K562 (cell line): Measurements from ENCODE around the gene NPAS3. TPM values are rescaled to one million over a fixed set of nuclear protein-coding genes. Genes with fewer than 3 reads are reported as not detected.

Experiments
- ATAC-seq: fragments of 200-7000 bp; cut with Tn5 transposase; 3 replicates; pipeline ENCODE4 v1.9.1; 2020; ENCODE audit warnings: moderate library complexity
- BruUV-seq: library from RNA; stranded (reverse); fragments of 400-500 nt; replicated peaks from 2 replicates; lab custom pipeline; 2021; lab: Mats Ljungman, UMichigan
- CTCF ChIA-PET: fragments of 300-600 bp; formaldehyde crosslinking; extraction: SDS; loops from one replicate; lab custom pipeline; 2021; ENCODE audit warnings: low intra/inter-chr PET ratio; lab: Yijun Ruan, JAX
- POLR2A ChIA-PET: fragments of 300-600, 350-650 bp; sonication (Branson Sonifier 250); formaldehyde crosslinking; extraction: SDS; loops from one replicate; lab custom pipeline; 2021; ENCODE audit warnings: antibody characterized with exemption, inconsistent platforms; lab: Yijun Ruan, JAX
- DNase-seq, 4 experiments: peaks; one replicate each; pipeline versions ENCODE4 v3.0.0 to v3.0.0-alpha.2; 2011 to 2018; ENCODE audit warnings: low spot score in 3 of 4, mixed read lengths in 3 of 4; ENCODE audit errors: extremely low read depth in 1 of 4
- FAIRE-seq: peaks from 2 replicates; lab custom pipeline; 2011; peaks lifted over from hg19 to GRCh38; lab: Jason Lieb, UNC
- H2AFZ ChIP-seq: 2 replicates; pipeline ENCODE4 v1.6.0; 2011; ENCODE audit warnings: low read depth, low read length, control low read depth, inconsistent platforms
- H3K27ac ChIP-seq: fragments of 200-600 bp; 3 replicates; pipeline ENCODE4 v1.8.0; 2011; ENCODE audit warnings: low read depth, mild to moderate bottlenecking, control low read depth, inconsistent platforms, low read length, moderate library complexity, mixed read lengths; ENCODE audit errors: extremely low read depth
- H3K27me3 ChIP-seq, 2 experiments: fragments of 300-600 bp in 1 of 2; 2 replicates in 1 of 2; 3 replicates in 1 of 2; pipeline versions ENCODE4 v1.6.0 to v1.8.0; 2011; ENCODE audit warnings: inconsistent platforms in 2 of 2, low read length in 2 of 2, mild to moderate bottlenecking in 1 of 2, mixed read lengths in 1 of 2, moderate library complexity in 1 of 2; ENCODE audit not compliant: control insufficient read depth in 2 of 2, insufficient read depth in 2 of 2
- H3K36me3 ChIP-seq: fragments of 300-600 bp; 3 replicates; pipeline ENCODE4 v1.8.0; 2011; ENCODE audit warnings: mild to moderate bottlenecking, low read length, inconsistent platforms; ENCODE audit not compliant: control insufficient read depth, insufficient read depth
- H3K4me1 ChIP-seq, 2 experiments: fragments of 200-600 bp in 1 of 2; replicated peaks in 1 of 2; 2 replicates in 1 of 2; 3 replicates in 1 of 2; pipeline versions ENCODE4 v1.5.1 to v1.8.0; 2011; ENCODE audit warnings: inconsistent platforms in 2 of 2, low read length in 2 of 2, mild to moderate bottlenecking in 1 of 2, mixed read lengths in 1 of 2, moderate library complexity in 1 of 2; ENCODE audit not compliant: control insufficient read depth in 2 of 2, insufficient read depth in 2 of 2
- H3K4me2 ChIP-seq: 2 replicates; pipeline ENCODE4 v1.6.1; 2011; ENCODE audit warnings: low read length, control low read depth, inconsistent platforms, mixed read lengths; ENCODE audit not compliant: insufficient read depth
- H3K4me3 ChIP-seq: fragments of 200-600 bp; sonication (generic), shearing (Covaris generic); 2 replicates; pipeline ENCODE4 v1.5.1; 2016; ENCODE audit warnings: control low read depth, inconsistent platforms
- H3K79me2 ChIP-seq: fragments of 200-600 bp; 3 replicates; pipeline ENCODE4 v1.8.0; 2011; ENCODE audit warnings: low read length, inconsistent platforms; ENCODE audit not compliant: control insufficient read depth, insufficient read depth
- H3K9ac ChIP-seq, 2 experiments: 2 replicates each; pipeline versions ENCODE4 v1.6.0 to v1.6.1; 2011; ENCODE audit warnings: low read depth in 2 of 2, low read length in 2 of 2, control low read depth in 1 of 2, inconsistent platforms in 1 of 2, mild to moderate bottlenecking in 1 of 2, mixed read lengths in 1 of 2; ENCODE audit not compliant: insufficient read depth in 1 of 2
- H3K9me1 ChIP-seq: one replicate; pipeline ENCODE4 v1.6.0; 2011; ENCODE audit warnings: inconsistent platforms, mild to moderate bottlenecking, low read length, moderate library complexity; ENCODE audit not compliant: control insufficient read depth, insufficient read depth
- H3K9me3 ChIP-seq: replicated peaks from 2 replicates; pipeline ENCODE4 v1.5.1; 2011; ENCODE audit warnings: low read depth, low read length, inconsistent platforms; ENCODE audit not compliant: control insufficient read depth, insufficient read depth
- H4K20me1 ChIP-seq: replicated peaks from 2 replicates; pipeline ENCODE4 v1.6.1; 2011; ENCODE audit warnings: low read length, inconsistent platforms, mixed read lengths; ENCODE audit not compliant: control insufficient read depth, insufficient read depth
- CBX3 ChIP-seq, 2 experiments: IDR thresholded peaks; 1 replicate in 1 of 2; 2 replicates in 1 of 2; pipeline ENCODE4 v1.6.1; 2012; ENCODE audit warnings: inconsistent platforms in 2 of 2, low read length in 2 of 2, borderline replicate concordance in 1 of 2, control low read depth in 1 of 2
- CCAR2 ChIP-seq: fragments of 200-400 bp; formaldehyde crosslinking; IDR thresholded peaks from 2 replicates; pipeline ENCODE4 v1.6.1; 2017; ENCODE audit warnings: mild to moderate bottlenecking, low read depth, low read length
- HDAC3 ChIP-seq: fragments of 450-650 bp; IDR thresholded peaks from 2 replicates; pipeline ENCODE4 v1.6.1; 2018; ENCODE audit warnings: borderline replicate concordance, mild to moderate bottlenecking, moderate library complexity; ENCODE audit not compliant: partially characterized antibody
- KDM1A ChIP-seq, 2 experiments: fragments of 450-650 bp; IDR thresholded peaks; 2 replicates each; pipeline ENCODE4 v1.6.1; 2016; ENCODE audit warnings: mild to moderate bottlenecking in 2 of 2
- TFAM ChIP-seq: fragments of 250-450 bp; sonication (Bioruptor Pico); conservative IDR thresholded peaks from 2 replicates; pipeline ENCODE4 v1.5.0; 2021; ENCODE audit warnings: mild to moderate bottlenecking, moderate library complexity
- ZNF551 ChIP-seq: fragments of 250-450 bp; sonication (Bioruptor Pico); IDR thresholded peaks from 2 replicates; pipeline ENCODE4 v1.5.0; 2021; ENCODE audit warnings: mild to moderate bottlenecking, moderate library complexity
- WGBS: fragments of 100-300 bp; shearing (Covaris generic); methylation state at CpG from one replicate; pipeline ENCODE4 v1.1.6; 2016; ENCODE audit warnings: low coverage, mixed read lengths; ENCODE audit not compliant: insufficient coverage; ENCODE audit errors: missing lambda C conversion rate; 5-methylcytosine and 5-hydroxymethylcytosine counted together
- in situ Hi-C: fragments of 300-500 bp; cut with MboI; formaldehyde crosslinking; loops from 4 replicates; pipeline ENCODE4 v1.15.0; 2018; ENCODE audit warnings: inconsistent platforms, mixed read lengths
- intact Hi-C: fragments of 100-400 bp; cut with micrococcal nuclease; formaldehyde crosslinking; loops from 2 replicates; pipeline ENCODE4 v1.14.2; 2022
- polyA plus RNA-seq, 8 experiments: library from polyadenylated mRNA; depleted of rRNA in 4 of 8; stranded (reverse) in 5 of 8; unstranded in 3 of 8; fragments of >200 nt; fragmentation: Nextera tagmentation in 2 of 8; fragmentation: Illumina TruSeq in 1 of 8; extraction: Ambion mirVana in 2 of 8; extraction: Trizol in 1 of 8; gene quantifications; 2 replicates each; pipeline versions ENCODE4 v1.2.1 to v1.2.3, GENCODE V29; 2011 to 2014; ENCODE audit warnings: inconsistent platforms in 1 of 8, missing spikeins in 1 of 8
- total RNA-seq, 7 experiments: library from RNA; depleted of rRNA in 6 of 7; stranded (reverse); fragments of >200 nt in 6 of 7; fragmentation: Illumina TruSeq in 2 of 7; extraction: Trizol in 2 of 7; gene quantifications; 2 replicates each; pipeline versions ENCODE4 v1.2.1 to v1.2.3, GENCODE V29; 2011 to 2021; ENCODE audit warnings: low replicate concordance in 1 of 7
- TF ChIP-seq, protein P1 (sequence below), 3 experiments: IDR thresholded peaks in 2 of 3; conservative IDR thresholded peaks in 1 of 3; 2 replicates each; pipeline ENCODE4 v1.5.1; 2011 to 2012; ENCODE audit warnings: low read length in 3 of 3, mild to moderate bottlenecking in 3 of 3, control low read depth in 2 of 3, improper control_type of control experiment in 1 of 3, inconsistent platforms in 1 of 3, low read depth in 1 of 3, mixed read lengths in 1 of 3, moderate library complexity in 1 of 3; ENCODE audit not compliant: insufficient read depth in 2 of 3
- TF ChIP-seq, protein P2 (sequence below), 2 experiments: IDR thresholded peaks in 1 of 2; conservative IDR thresholded peaks in 1 of 2; 2 replicates each; pipeline ENCODE4 v1.6.1; 2016; ENCODE audit warnings: low read depth in 2 of 2, mild to moderate bottlenecking in 1 of 2, missing compliant biosample characterization in 1 of 2, missing genetic modification characterization in 1 of 2, moderate library complexity in 1 of 2
- TF ChIP-seq, protein P3 (sequence below): fragments of 250-450 bp; sonication (Bioruptor Pico); IDR thresholded peaks from 2 replicates; pipeline ENCODE4 v1.4.0; 2020; ENCODE audit warnings: mild to moderate bottlenecking, moderate library complexity

The NPAS3 gene
- total and polyA plus RNA-seq, 9 of the 15 experiments (the other 6 are each of a cell fraction or from before 2014, with no cell fraction given), result 0.04 TPM; not detected in 8

DNA sequence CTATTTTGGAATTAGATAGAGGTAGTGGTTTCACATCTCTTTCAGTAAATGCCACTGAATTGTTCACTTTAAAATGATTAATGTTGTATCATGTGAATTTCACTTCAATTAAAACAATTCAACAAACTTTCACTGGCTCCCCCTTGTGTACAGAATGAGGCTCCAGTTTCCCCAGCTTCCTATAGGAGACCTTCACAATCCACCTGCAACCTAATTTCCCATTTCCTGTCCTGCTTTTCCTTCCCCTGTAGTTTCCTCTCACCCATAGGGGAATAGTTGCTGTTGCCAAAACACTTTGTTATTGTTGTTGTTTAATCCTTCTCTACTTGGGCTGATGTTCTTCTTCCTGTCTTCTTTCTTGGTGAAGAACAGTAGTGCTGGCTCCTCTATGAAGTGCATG, 59.8 kb downstream of the NPAS3 start:
- DNase-seq (no peak), ATAC-seq (no peak), FAIRE-seq (no peak)
- ChIA-PET CTCF (no interaction called here), POLR2A (no interaction called here)
- Histone ChIP-seq H4K20me1 (no peaks in the 10 kb centered on the region), H3K27me3 (no peaks in the 10 kb centered on the region), H3K79me2 (no peaks in the 10 kb centered on the region), H3K4me3 (no peak overlapping the region), H3K9me1 (no peaks in the 10 kb centered on the region), H3K36me3 (no peaks in the 10 kb centered on the region), H3K4me1 (no peaks in the 10 kb centered on the region), H2AFZ (no peak overlapping the region), H3K9me3 (no peaks in the 10 kb centered on the region), H3K27ac (no peak overlapping the region), H3K9ac (no peak overlapping the region), H3K4me2 (no peak overlapping the region)
- TF ChIP-seq CBX3 (IDR thresholded peaks at IDR 0.05; ENCODE audit: borderline replicate concordance in 1 of 2, low read length in 2 of 2), result no peak
- TF ChIP-seq, protein P1, sequence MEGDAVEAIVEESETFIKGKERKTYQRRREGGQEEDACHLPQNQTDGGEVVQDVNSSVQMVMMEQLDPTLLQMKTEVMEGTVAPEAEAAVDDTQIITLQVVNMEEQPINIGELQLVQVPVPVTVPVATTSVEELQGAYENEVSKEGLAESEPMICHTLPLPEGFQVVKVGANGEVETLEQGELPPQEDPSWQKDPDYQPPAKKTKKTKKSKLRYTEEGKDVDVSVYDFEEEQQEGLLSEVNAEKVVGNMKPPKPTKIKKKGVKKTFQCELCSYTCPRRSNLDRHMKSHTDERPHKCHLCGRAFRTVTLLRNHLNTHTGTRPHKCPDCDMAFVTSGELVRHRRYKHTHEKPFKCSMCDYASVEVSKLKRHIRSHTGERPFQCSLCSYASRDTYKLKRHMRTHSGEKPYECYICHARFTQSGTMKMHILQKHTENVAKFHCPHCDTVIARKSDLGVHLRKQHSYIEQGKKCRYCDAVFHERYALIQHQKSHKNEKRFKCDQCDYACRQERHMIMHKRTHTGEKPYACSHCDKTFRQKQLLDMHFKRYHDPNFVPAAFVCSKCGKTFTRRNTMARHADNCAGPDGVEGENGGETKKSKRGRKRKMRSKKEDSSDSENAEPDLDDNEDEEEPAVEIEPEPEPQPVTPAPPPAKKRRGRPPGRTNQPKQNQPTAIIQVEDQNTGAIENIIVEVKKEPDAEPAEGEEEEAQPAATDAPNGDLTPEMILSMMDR (IDR thresholded peaks at IDR 0.05 in 2 of 3, conservative IDR thresholded peaks at IDR 0.05 in 1 of 3; ENCODE audit: insufficient read depth in 2 of 3, low read depth in 1 of 3, low read length in 3 of 3), result 0 out of 6 replicates have a peak, but pooled peaks of 2 of the 3 experiments have one; percentile 3 to 14
- intact Hi-C loops, result no loop called here
- no TSS peak for BruUV-seq
- in situ Hi-C loops, result no loop called here

- Histone ChIP-seq H4K20me1 (no peaks in the 10 kb centered on the region), H3K4me1 (no peaks in the 10 kb centered on the region), H3K9me3 (no peaks in the 10 kb centered on the region), H3K36me3 (no peaks in the 10 kb centered on the region), H3K4me3 (no peak overlapping the region), H2AFZ (no peak overlapping the region), H3K9me1 (no peaks in the 10 kb centered on the region), H3K9ac (no peak overlapping the region), H3K27me3 (no peaks in the 10 kb centered on the region), H3K4me2 (no peak overlapping the region), H3K79me2 (no peaks in the 10 kb centered on the region), H3K27ac (no peak overlapping the region)
- FAIRE-seq (no peak), ATAC-seq (no peak), DNase-seq (no peak)
- CTCF ChIA-PET, result no interaction called here
- POLR2A ChIA-PET, result no interaction called here
- in situ Hi-C loops, result no loop called here
- intact Hi-C loops, result no loop called here
- no TSS peak for BruUV-seq
- WGBS, result 0% methylated on average over 3 of the region's 3 CpGs
- TF ChIP-seq CCAR2 (no peak), HDAC3 (no peak), TFAM (CRISPR knock-in tag) (no peak), ZNF551 (CRISPR knock-in tag) (no peak), KDM1A (IDR thresholded peaks at IDR 0.05) (no peak)
- TF ChIP-seq, protein P2, sequence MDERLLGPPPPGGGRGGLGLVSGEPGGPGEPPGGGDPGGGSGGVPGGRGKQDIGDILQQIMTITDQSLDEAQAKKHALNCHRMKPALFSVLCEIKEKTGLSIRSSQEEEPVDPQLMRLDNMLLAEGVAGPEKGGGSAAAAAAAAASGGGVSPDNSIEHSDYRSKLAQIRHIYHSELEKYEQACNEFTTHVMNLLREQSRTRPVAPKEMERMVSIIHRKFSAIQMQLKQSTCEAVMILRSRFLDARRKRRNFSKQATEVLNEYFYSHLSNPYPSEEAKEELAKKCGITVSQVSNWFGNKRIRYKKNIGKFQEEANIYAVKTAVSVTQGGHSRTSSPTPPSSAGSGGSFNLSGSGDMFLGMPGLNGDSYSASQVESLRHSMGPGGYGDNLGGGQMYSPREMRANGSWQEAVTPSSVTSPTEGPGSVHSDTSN (CRISPR knock-in tag; IDR thresholded peaks at IDR 0.05; ENCODE audit: low read depth), result no peak
- TF ChIP-seq, protein P2 (tag; conservative IDR thresholded peaks at IDR 0.05; ENCODE audit: low read depth), result no peak
- TF ChIP-seq, protein P3, sequence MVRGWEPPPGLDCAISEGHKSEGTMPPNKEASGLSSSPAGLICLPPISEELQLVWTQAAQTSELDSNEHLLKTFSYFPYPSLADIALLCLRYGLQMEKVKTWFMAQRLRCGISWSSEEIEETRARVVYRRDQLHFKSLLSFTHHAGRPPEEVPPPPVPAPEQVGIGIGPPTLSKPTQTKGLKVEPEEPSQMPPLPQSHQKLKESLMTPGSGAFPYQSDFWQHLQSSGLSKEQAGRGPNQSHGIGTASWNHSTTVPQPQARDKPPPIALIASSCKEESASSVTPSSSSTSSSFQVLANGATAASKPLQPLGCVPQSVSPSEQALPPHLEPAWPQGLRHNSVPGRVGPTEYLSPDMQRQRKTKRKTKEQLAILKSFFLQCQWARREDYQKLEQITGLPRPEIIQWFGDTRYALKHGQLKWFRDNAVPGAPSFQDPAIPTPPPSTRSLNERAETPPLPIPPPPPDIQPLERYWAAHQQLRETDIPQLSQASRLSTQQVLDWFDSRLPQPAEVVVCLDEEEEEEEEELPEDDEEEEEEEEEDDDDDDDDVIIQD (CRISPR knock-in tag), result no peak
These were observed 71.0 kb downstream of the NPAS3 start for GRCh38 chr14:33009673-33010072.
